Measurements from ENCODE around the gene TTPAL. TPM values are rescaled to one million over a fixed set of nuclear protein-coding genes. Genes with fewer than 3 reads are reported as not detected.

TTPAL gene
- total RNA-seq, 4 donors from 2014 or later: 14.2 to 27.7 (median 22.3) TPM

- intact Hi-C loops (cut with DNase I): no loop called here
- Histone ChIP-seq H3K4me1 (peaks cover 25 to 40% of the 10 kb centered on the region in 2 donors), H3K27me3 (no peaks in the 10 kb centered on the region), H3K9me3 (no peaks in the 10 kb centered on the region), H3K4me3 (replicated peaks in 1 of 3) (no peak overlapping the region), H3K27ac (no peak overlapping the region), H3K36me3 (peaks cover 14 to 20% of the 10 kb centered on the region in 2 donors)
- WGBS, 2 donors: 97% methylated on average over 9 of the region's 9 CpGs
- TF ChIP-seq POLR2A (IDR thresholded peaks at IDR 0.05) (no peak), CTCF (IDR thresholded peaks at IDR 0.05) (no peak)
- no peak for DNase-seq
These were observed 13.5 kb downstream of the TTPAL start for GRCh38 chr20:44489223-44489622.

DNA sequence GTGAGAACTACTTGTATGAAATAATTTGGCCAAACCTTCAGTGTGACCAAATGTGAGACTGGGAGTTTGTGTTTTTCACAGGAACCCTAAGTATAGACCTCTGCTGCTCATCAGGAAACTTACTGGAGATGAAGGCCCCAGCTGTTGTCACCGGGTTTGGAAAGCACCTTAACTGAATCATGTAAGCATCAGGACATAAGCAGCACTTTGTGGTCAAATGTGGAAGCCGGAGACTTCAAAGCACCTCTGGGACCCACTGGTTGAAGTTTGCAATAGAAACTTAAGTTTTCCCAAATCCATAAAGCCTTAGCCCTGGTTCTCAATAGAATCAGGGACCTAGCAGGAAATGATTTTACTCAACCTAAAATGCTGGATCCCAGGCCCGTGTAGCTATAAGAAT lies 14.3 kb downstream of the TTPAL start:
- H3K4me3 ChIP-seq (replicated peaks in 1 of 3): no peak overlapping the region
- no peaks in the 10 kb centered on the region for H3K9me3 ChIP-seq
- H3K27ac ChIP-seq: peak overlapping the region in 1 of 3 donors; percentile 42
- peaks cover 14 to 20% of the 10 kb centered on the region in 2 donors for H3K36me3 ChIP-seq
- H3K27me3 ChIP-seq: no peaks in the 10 kb centered on the region
- intact Hi-C loops (cut with DNase I): no loop called here
- TF ChIP-seq CTCF (IDR thresholded peaks at IDR 0.05) (no peak), POLR2A (IDR thresholded peaks at IDR 0.05) (no peak)
- peaks cover 31 to 43% of the 10 kb centered on the region in 2 donors for H3K4me1 ChIP-seq
- DNase-seq: no peak
- WGBS, 2 donors: 88 to 91% methylated on average over 3 of the region's 3 CpGs

DNA sequence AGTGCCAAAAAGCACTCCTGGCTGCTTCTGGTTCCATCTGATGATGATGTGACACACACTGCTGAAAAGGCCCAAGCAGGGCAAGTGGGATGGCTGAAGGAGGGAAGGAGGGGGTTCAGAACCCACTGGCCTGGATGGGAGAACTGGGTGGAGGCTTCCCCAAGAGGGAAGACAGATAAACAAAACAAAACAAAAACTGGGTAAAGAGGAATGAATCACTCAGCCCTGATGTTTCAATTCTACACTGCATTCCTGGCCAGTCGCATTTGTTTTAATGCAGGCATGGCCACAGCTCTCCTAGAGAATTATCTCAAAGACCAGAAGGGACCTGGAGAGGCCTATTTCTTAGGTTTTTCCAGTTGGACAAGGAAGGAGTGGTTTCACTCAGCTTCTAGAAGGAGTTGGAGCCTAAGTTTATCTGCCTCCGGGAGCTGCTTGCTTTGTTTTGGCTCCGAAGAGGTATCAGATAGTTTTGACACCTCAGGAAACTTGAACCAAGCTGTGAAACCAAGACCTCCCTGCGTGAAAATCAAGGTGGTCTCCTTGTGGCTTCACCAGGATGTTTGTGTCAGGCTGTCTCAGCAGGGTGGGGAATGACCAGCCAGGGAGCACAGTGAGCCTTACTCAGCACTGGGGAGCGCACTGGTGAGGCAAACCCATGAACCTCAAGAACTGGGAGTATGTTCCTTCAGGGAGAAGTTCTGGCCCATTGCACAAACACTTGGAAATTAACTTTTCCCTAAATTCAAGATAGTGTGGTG lies 16.1 kb downstream of the TTPAL start:
- peaks cover 32 to 53% of the 10 kb centered on the region in 2 donors for H3K4me1 ChIP-seq
- H3K9me3 ChIP-seq: no peaks in the 10 kb centered on the region
- TF ChIP-seq CTCF (IDR thresholded peaks at IDR 0.05) (no peak), POLR2A (IDR thresholded peaks at IDR 0.05) (no peak)
- H3K36me3 ChIP-seq: peaks cover 14 to 31% of the 10 kb centered on the region in 2 donors
- WGBS, 2 donors: 74 to 77% methylated on average over 5 of the region's 5 CpGs
- H3K27me3 ChIP-seq: no peaks in the 10 kb centered on the region
- H3K4me3 ChIP-seq (replicated peaks in 1 of 3): no peak overlapping the region
- intact Hi-C loops (cut with DNase I): no loop called here
- peak overlapping the region; percentile 29 to 88 (median 66) for H3K27ac ChIP-seq
- DNase-seq: peak; percentile 22 to 24

- Histone ChIP-seq H3K4me3 (replicated peaks in 1 of 3) (no peak overlapping the region), H3K27me3 (no peaks in the 10 kb centered on the region), H3K4me1 (peaks cover 32 to 56% of the 10 kb centered on the region in 2 donors), H3K36me3 (peaks cover 12 to 26% of the 10 kb centered on the region in 2 donors), H3K9me3 (no peaks in the 10 kb centered on the region), H3K27ac (peak overlapping the region; percentile 67 to 96 (median 88))
- TF ChIP-seq POLR2A (IDR thresholded peaks at IDR 0.05) (no peak), CTCF (IDR thresholded peaks at IDR 0.05) (no peak)
- DNase-seq: peak; percentile 71 to 72
- 33 to 54% methylated on average over 1 of the region's 1 CpG for WGBS, 2 donors
- intact Hi-C loops (cut with DNase I): no loop called here
These were observed 18.6 kb downstream of the TTPAL start for GRCh38 chr20:44494266-44494665.

DNA sequence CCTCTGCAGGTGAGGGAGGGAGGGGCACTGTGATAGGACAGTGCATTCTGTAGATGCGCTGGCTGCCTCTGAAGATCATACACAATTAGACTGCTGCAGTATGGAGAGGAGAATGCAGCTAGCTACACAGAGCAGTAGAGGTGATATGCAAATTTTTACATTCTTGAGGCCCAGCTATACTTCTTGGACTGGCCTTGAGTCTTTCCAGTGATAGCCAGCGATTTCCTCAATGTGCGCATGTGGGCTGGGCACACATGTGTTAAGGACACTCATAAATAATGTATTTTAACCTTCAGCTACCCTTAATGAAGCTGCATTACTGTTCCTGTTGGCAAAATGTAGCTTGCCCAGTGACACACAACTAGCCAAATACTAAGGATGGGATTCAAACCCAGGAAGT lies 19.0 kb downstream of the TTPAL start:
- peaks cover 12 to 21% of the 10 kb centered on the region in 2 donors for H3K36me3 ChIP-seq
- intact Hi-C loops (cut with DNase I): no loop called here
- H3K27ac ChIP-seq: peak overlapping the region; percentile 67 to 96 (median 88)
- no peaks in the 10 kb centered on the region for H3K27me3 ChIP-seq
- no peak for TF ChIP-seq POLR2A (IDR thresholded peaks at IDR 0.05)
- no peak for TF ChIP-seq CTCF (IDR thresholded peaks at IDR 0.05)
- WGBS, 2 donors: 76 to 82% methylated on average over 3 of the region's 3 CpGs
- H3K4me1 ChIP-seq: peaks cover 32 to 56% of the 10 kb centered on the region in 2 donors
- no peak overlapping the region for H3K4me3 ChIP-seq (replicated peaks in 1 of 3)
- DNase-seq: no peak
- H3K9me3 ChIP-seq: no peaks in the 10 kb centered on the region
